Measurements from ENCODE around the gene GTPBP8. TPM values are rescaled to one million over a fixed set of nuclear protein-coding genes. Genes with fewer than 3 reads are reported as not detected.
A peak's percentile ranks its signal among the peaks of the same experiment; 100 is the strongest.

The GTPBP8 gene
- total and polyA plus RNA-seq, 2 donors (not counting 1 experiment from before 2014, with no cell fraction given) = 20.5 to 23.5 TPM

DNA sequence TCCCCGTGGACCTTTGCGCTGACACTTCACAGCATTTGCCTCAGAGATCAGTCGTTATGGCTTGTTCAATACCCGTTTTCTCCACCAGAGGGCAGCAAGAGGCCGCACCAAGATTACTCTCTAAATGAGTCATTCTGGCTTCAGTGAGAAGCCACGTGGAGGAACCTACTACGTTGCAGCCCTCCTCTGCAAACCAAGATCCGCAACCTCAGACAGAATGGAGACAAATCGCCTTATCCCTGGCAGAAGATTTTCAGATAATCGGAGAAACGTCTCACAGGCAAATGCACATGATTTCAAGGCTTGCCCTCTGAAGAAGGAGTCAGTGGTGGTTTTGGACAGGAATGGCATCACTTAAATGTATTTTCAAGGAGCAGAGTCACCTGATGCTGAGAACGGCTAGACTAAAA lies 60.5 kb downstream of the GTPBP8 start:
- H3K9me3 Mint-ChIP-seq (ENCODE audit: insufficient read depth) = no peaks in the 10 kb centered on the region
- POLR2A ChIA-PET = no interaction called here
- H3K4me2 ChIP-seq (replicated peaks; ENCODE audit: low read depth, low read length, poor library complexity, severe bottlenecking) = peak overlapping the region; percentile 39

More for the DNA sequence above, 60.5 kb downstream of the GTPBP8 start:
- Histone ChIP-seq H3K9me3 (ENCODE audit: control extremely low read depth in 1 of 3, control insufficient read depth in 2 of 3, insufficient read depth in 1 of 3, low read length in 2 of 3) (no peaks in the 10 kb centered on the region), H3K27ac (ENCODE audit: low read length in 2 of 2) (no peak overlapping the region), H3K36me3 (replicated peaks in 1 of 2; ENCODE audit: control extremely low read depth in 1 of 2, control insufficient read depth in 1 of 2, extremely low read depth in 1 of 2, insufficient read depth in 2 of 2, low read length in 1 of 2) (no peaks in the 10 kb centered on the region), H4K20me1 (ENCODE audit: control insufficient read depth, insufficient read depth, low read length, poor library complexity, severe bottlenecking) (no peaks in the 10 kb centered on the region), H3K79me2 (ENCODE audit: control insufficient read depth, insufficient read depth, low read length) (no peaks in the 10 kb centered on the region), H3K4me3 (ENCODE audit: control extremely low read depth in 1 of 5, extremely low read depth in 1 of 5, insufficient read depth in 1 of 5, low read depth in 2 of 5, low read length in 4 of 5) (no peak overlapping the region), H3K4me1 (ENCODE audit: control insufficient read depth in 2 of 2, insufficient read depth in 2 of 2, low read length in 2 of 2) (peaks cover 0 to 4% of the 10 kb centered on the region in 2 donors), H3K9ac (ENCODE audit: low read length) (no peak overlapping the region), H3K27me3 (replicated peaks in 1 of 4; ENCODE audit: control extremely low read depth in 1 of 4, control insufficient read depth in 3 of 4, insufficient read depth in 4 of 4, low read length in 3 of 4) (no peaks in the 10 kb centered on the region), H2AFZ (ENCODE audit: insufficient read depth, low read depth, low read length, poor library complexity, severe bottlenecking) (peak overlapping the region; percentile 39)
- H3K4me3 Mint-ChIP-seq = no peak overlapping the region
- CTCF ChIA-PET = interaction anchor here (0.7 to 8.4 kb wide), 9 partner anchors 16 to 508 kb away, joined by 3 to 110 read pairs (median 3); no protein-coding TSS in a partner anchor
- H3K27ac Mint-ChIP-seq = no peak overlapping the region
- DNase-seq = peak; percentile 88
- no peak for TF ChIP-seq EZH2 (IDR thresholded peaks at IDR 0.05; ENCODE audit: borderline replicate concordance, insufficient read depth, low read depth, low read length, poor library complexity, severe bottlenecking)
- TF ChIP-seq, protein P1, sequence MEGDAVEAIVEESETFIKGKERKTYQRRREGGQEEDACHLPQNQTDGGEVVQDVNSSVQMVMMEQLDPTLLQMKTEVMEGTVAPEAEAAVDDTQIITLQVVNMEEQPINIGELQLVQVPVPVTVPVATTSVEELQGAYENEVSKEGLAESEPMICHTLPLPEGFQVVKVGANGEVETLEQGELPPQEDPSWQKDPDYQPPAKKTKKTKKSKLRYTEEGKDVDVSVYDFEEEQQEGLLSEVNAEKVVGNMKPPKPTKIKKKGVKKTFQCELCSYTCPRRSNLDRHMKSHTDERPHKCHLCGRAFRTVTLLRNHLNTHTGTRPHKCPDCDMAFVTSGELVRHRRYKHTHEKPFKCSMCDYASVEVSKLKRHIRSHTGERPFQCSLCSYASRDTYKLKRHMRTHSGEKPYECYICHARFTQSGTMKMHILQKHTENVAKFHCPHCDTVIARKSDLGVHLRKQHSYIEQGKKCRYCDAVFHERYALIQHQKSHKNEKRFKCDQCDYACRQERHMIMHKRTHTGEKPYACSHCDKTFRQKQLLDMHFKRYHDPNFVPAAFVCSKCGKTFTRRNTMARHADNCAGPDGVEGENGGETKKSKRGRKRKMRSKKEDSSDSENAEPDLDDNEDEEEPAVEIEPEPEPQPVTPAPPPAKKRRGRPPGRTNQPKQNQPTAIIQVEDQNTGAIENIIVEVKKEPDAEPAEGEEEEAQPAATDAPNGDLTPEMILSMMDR (IDR thresholded peaks at IDR 0.05) = peak; percentile 95
- intact Hi-C loops (cut with micrococcal nuclease) = loop anchor here (1.0 to 10.0 kb wide), 9 partner anchors 33 to 861 kb away; partner anchors contain the start of genes ATP6V1A and NAA50
- peak; percentile 100 for ATAC-seq (ENCODE audit: low read depth)
- H3K27me3 Mint-ChIP-seq = no peaks in the 10 kb centered on the region
- peaks cover 2% of the 10 kb centered on the region for H3K4me1 Mint-ChIP-seq
- WGBS (ENCODE audit: insufficient coverage) = 13% methylated on average over 11 of the region's 12 CpGs

Other genes with a start within 250 kb of the GTPBP8 start
- not detected in 2 replicates for gene CD200R1L, start 144.1 kb upstream of the GTPBP8 start, total RNA-seq
- not detected in 2 replicates for gene CD200R1L, start 144.1 kb upstream of the GTPBP8 start, polyA plus RNA-seq
- gene CD200R1, start 15.9 kb upstream of the GTPBP8 start, total RNA-seq = 3.6 and 4.4 TPM in 2 replicates
- 0.71 and 3.7 TPM in 2 replicates for gene CD200R1, start 15.9 kb upstream of the GTPBP8 start, polyA plus RNA-seq
- gene BOC, start 220.6 kb downstream of the GTPBP8 start, total RNA-seq = 0.12 and 0.78 TPM in 2 replicates
- 0.58 and 2.0 TPM in 2 replicates for gene BOC, start 220.6 kb downstream of the GTPBP8 start, polyA plus RNA-seq

Data from B cell (primary cell).